ENCODE data around the gene ITGA11. TPM values are rescaled to one million over a fixed set of nuclear protein-coding genes. Genes with fewer than 3 reads are reported as not detected.

Gene ITGA11
- total RNA-seq, 1 experiment from 2014 or later = 2.1 TPM

Other genes starting within 250 kb of the ITGA11 start
- gene CALML4, start 226.8 kb downstream of the ITGA11 start, total RNA-seq (2014; rRNA removed; shearing (Covaris generic)) = 1.6 and 4.9 TPM in 2 replicates
- gene CLN6, start 202.4 kb downstream of the ITGA11 start, total RNA-seq (2014; rRNA removed; shearing (Covaris generic)) = 36.2 and 62.8 TPM in 2 replicates
- gene FEM1B, start 154.4 kb downstream of the ITGA11 start, total RNA-seq (2014; rRNA removed; shearing (Covaris generic)) = 28.0 and 44.1 TPM in 2 replicates
- gene CORO2B, start 146.8 kb upstream of the ITGA11 start, total RNA-seq (2014; rRNA removed; shearing (Covaris generic)) = 12.3 and 15.9 TPM in 2 replicates

Measured in HT1080 (cell line).